ENCODE data around the gene HES4. TPM values are rescaled to one million over a fixed set of nuclear protein-coding genes. Genes with fewer than 3 reads are reported as not detected.

Gene HES4
- polyA plus RNA-seq, 1 donor (not counting 4 experiments of a cell fraction or from before 2014, with no cell fraction given): 3.0 TPM

DNA sequence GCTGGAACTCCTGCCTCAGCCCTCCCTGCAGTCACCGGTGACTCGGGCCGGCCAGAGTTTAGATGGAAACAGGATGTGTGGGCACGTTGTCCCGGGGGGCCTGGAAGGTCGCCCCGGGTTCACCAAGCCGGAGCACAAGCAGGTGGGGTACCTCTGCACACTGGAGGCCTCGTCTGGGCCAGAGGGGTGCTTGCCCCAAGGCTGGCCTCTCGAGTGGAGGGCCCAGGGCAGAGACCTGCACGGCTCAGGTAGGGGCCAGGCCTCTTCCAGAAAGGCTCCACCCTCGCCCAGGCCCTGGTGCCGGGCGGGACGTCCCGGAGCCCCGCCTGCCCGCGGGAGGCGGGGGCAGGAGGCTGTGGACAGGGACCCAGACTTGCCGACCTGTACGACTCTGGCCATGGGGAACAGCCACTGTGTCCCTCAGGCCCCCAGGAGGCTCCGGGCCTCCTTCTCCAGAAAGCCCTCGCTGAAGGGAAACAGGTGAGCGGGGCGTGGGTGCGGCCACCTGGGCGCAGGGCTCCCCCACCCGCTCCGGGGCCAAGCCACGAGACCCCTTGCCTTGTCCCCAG lies 33.7 kb downstream of the HES4 start, which contains the start of gene PLEKHN1:
Gene PLEKHN1, plus strand, starts transcription at position 348 of the 569 bp plus-strand sequence. Its CDS starts 50 bp downstream, at position 398.
- Histone ChIP-seq H3K9me1 (ENCODE audit: control insufficient read depth, extremely low read depth, insufficient read depth, low read length) (no peaks in the 10 kb centered on the region), H2AFZ (ENCODE audit: control insufficient read depth, low read length) (peak within 1 kb of the TSS; percentile 75), H3K4me1 (ENCODE audit: control insufficient read depth, extremely low read depth, insufficient read depth, low read length) (peaks cover 16% of the 10 kb centered on the region), H3K4me2 (ENCODE audit: control insufficient read depth, extremely low read depth, insufficient read depth, low read depth, low read length) (peak within 1 kb of the TSS; percentile 94), H3K27ac (ENCODE audit: control insufficient read depth, insufficient read depth, low read length) (peak within 1 kb of the TSS; percentile 96), H3K36me3 (ENCODE audit: control insufficient read depth in 2 of 2, extremely low read depth in 1 of 2, insufficient read depth in 2 of 2, low read length in 2 of 2) (peaks cover 0 to 7% of the 10 kb centered on the region in 2 experiments), H3K79me2 (ENCODE audit: control insufficient read depth, insufficient read depth, low read length) (no peaks in the 10 kb centered on the region), H3K9ac (ENCODE audit: control insufficient read depth, extremely low read depth, insufficient read depth, low read length) (peak within 1 kb of the TSS; percentile 97), H3K27me3 (ENCODE audit: control insufficient read depth, extremely low read depth, insufficient read depth, low read length) (no peaks in the 10 kb centered on the region), H3K4me3 (ENCODE audit: control insufficient read depth in 2 of 3, extremely low read depth in 1 of 3, insufficient read depth in 2 of 3, low read depth in 1 of 3, low read length in 3 of 3) (peak within 1 kb of the TSS; percentile 70 to 85 (median 84)), H3K9me3 (ENCODE audit: control insufficient read depth, low read depth, low read length) (no peaks in the 10 kb centered on the region), H4K20me1 (ENCODE audit: control insufficient read depth, extremely low read depth, insufficient read depth, low read length) (no peaks in the 10 kb centered on the region)
- dilution Hi-C loops (cut with MboI; ENCODE audit: extremely low pct_ligation_motif_present, low sequenced_read_pairs): no loop called here
- DNase-seq (ENCODE audit: low read depth, low spot score): no peak
- FAIRE-seq: no peak
- no peak for TF ChIP-seq EZH2 (IDR thresholded peaks at IDR 0.05; ENCODE audit: low read length)
- TF ChIP-seq, protein P1, sequence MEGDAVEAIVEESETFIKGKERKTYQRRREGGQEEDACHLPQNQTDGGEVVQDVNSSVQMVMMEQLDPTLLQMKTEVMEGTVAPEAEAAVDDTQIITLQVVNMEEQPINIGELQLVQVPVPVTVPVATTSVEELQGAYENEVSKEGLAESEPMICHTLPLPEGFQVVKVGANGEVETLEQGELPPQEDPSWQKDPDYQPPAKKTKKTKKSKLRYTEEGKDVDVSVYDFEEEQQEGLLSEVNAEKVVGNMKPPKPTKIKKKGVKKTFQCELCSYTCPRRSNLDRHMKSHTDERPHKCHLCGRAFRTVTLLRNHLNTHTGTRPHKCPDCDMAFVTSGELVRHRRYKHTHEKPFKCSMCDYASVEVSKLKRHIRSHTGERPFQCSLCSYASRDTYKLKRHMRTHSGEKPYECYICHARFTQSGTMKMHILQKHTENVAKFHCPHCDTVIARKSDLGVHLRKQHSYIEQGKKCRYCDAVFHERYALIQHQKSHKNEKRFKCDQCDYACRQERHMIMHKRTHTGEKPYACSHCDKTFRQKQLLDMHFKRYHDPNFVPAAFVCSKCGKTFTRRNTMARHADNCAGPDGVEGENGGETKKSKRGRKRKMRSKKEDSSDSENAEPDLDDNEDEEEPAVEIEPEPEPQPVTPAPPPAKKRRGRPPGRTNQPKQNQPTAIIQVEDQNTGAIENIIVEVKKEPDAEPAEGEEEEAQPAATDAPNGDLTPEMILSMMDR (optimal IDR thresholded peaks at IDR 0.05 in 1 of 3, IDR thresholded peaks at IDR 0.05 in 1 of 3, conservative IDR thresholded peaks at IDR 0.05 in 1 of 3; ENCODE audit: extremely low read depth in 1 of 3, insufficient read depth in 2 of 3, low read length in 3 of 3): no peak

DNA sequence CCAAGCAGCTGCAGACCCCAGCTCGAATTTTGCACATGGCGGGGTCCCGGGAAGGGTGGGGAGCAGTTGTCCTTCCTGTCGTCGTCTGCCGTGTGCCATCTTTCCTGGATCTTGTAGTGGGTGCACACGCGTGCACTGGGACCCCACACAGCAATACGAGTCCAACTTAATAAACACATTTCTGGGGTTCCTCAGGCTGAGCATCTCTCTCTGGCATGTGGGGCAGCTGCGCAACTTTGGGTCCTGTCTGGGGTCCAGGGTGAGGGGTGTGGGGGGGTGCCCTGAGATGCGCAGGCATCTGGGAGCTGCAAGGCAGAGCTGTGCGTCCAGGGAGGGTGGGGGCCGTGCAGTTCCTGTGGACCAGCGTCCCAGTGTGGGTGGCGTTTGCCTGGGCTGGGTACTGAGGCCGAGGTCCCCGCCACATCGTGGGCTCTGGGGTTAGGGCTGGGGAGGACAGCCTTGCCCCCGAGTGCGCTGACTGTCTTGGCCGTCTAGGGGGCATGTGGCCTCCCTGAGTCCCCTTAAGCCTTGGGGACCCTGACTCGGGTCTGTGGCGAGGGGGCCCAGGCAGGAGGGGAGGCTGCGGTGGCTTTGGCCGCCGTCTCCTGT lies 34.3 kb downstream of the HES4 start:
- Histone ChIP-seq H3K9me1 (ENCODE audit: control insufficient read depth, extremely low read depth, insufficient read depth, low read length) (no peaks in the 10 kb centered on the region), H3K27ac (ENCODE audit: control insufficient read depth, insufficient read depth, low read length) (peak overlapping the region; percentile 96), H3K36me3 (ENCODE audit: control insufficient read depth in 2 of 2, extremely low read depth in 1 of 2, insufficient read depth in 2 of 2, low read length in 2 of 2) (peaks cover 0 to 6% of the 10 kb centered on the region in 2 experiments), H3K4me3 (ENCODE audit: control insufficient read depth in 2 of 3, extremely low read depth in 1 of 3, insufficient read depth in 2 of 3, low read depth in 1 of 3, low read length in 3 of 3) (peak overlapping the region in 1 of 3 experiments; percentile 70), H3K79me2 (ENCODE audit: control insufficient read depth, insufficient read depth, low read length) (no peaks in the 10 kb centered on the region), H3K27me3 (ENCODE audit: control insufficient read depth, extremely low read depth, insufficient read depth, low read length) (no peaks in the 10 kb centered on the region), H3K9ac (ENCODE audit: control insufficient read depth, extremely low read depth, insufficient read depth, low read length) (peak overlapping the region; percentile 97), H2AFZ (ENCODE audit: control insufficient read depth, low read length) (no peak overlapping the region), H3K4me2 (ENCODE audit: control insufficient read depth, extremely low read depth, insufficient read depth, low read depth, low read length) (no peak overlapping the region), H3K9me3 (ENCODE audit: control insufficient read depth, low read depth, low read length) (no peaks in the 10 kb centered on the region), H4K20me1 (ENCODE audit: control insufficient read depth, extremely low read depth, insufficient read depth, low read length) (no peaks in the 10 kb centered on the region), H3K4me1 (ENCODE audit: control insufficient read depth, extremely low read depth, insufficient read depth, low read length) (peaks cover 16% of the 10 kb centered on the region)
- no peak for DNase-seq (ENCODE audit: low read depth, low spot score)
- no peak for TF ChIP-seq EZH2 (IDR thresholded peaks at IDR 0.05; ENCODE audit: low read length)
- TF ChIP-seq, protein P1 (optimal IDR thresholded peaks at IDR 0.05 in 1 of 3, IDR thresholded peaks at IDR 0.05 in 1 of 3, conservative IDR thresholded peaks at IDR 0.05 in 1 of 3; ENCODE audit: extremely low read depth in 1 of 3, insufficient read depth in 2 of 3, low read length in 3 of 3): no peak
- dilution Hi-C loops (cut with MboI; ENCODE audit: extremely low pct_ligation_motif_present, low sequenced_read_pairs): no loop called here
- FAIRE-seq: no peak
